Body of pancreas (tissue), 4 donors: ENCODE data around the gene CEP112.

Experiments used
- POLR2A ChIP-seq, 3 donors: fragments of 450-650 bp; IDR thresholded peaks; one replicate each; pipeline ENCODE4 v1.6.1; 2016; ENCODE audit warnings: antibody characterized with exemption in 3 of 3, mild to moderate bottlenecking in 2 of 3
- TF ChIP-seq, protein P1 (sequence below), 7 experiments: fragments of 450-650 bp in 4 of 7; fragments of 200-600 bp in 3 of 7; sonication (generic) in 3 of 7; IDR thresholded peaks; one replicate each; pipeline ENCODE4 v1.5.1; 2016 to 2019; ENCODE audit warnings: antibody characterized with exemption in 7 of 7

DNA sequence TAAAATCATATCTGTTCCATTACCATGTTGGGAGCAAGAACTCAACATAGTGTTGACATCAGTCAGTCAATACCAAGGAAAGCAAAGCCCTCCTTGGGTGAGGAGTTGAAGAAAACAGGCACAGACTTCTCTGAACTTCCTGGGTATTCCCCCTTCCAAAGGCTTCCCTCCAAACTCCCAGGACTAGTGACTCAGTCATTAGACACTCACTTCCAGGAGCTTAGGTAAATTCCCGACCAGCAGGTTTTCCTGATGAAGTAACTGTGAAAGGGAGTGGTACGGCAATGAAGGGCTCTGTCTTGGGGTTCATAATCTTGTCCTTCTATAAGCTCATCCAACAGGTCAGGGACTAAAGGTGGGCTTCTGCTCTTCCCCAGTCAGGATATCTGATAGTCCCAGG is 336.7 kb downstream of the CEP112 start:
- TF ChIP-seq, protein P1, sequence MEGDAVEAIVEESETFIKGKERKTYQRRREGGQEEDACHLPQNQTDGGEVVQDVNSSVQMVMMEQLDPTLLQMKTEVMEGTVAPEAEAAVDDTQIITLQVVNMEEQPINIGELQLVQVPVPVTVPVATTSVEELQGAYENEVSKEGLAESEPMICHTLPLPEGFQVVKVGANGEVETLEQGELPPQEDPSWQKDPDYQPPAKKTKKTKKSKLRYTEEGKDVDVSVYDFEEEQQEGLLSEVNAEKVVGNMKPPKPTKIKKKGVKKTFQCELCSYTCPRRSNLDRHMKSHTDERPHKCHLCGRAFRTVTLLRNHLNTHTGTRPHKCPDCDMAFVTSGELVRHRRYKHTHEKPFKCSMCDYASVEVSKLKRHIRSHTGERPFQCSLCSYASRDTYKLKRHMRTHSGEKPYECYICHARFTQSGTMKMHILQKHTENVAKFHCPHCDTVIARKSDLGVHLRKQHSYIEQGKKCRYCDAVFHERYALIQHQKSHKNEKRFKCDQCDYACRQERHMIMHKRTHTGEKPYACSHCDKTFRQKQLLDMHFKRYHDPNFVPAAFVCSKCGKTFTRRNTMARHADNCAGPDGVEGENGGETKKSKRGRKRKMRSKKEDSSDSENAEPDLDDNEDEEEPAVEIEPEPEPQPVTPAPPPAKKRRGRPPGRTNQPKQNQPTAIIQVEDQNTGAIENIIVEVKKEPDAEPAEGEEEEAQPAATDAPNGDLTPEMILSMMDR (IDR thresholded peaks at IDR 0.05), result no peak
- no peak for TF ChIP-seq POLR2A (IDR thresholded peaks at IDR 0.05)
